ENCODE measurements around the gene TAF6L.
"Not testable (repeated sequence)": the region's sequence is repeated elsewhere in the genome, so short reads cannot be mapped to it uniquely, and the experiment has no call there.

Gene TAF6L

DNA sequence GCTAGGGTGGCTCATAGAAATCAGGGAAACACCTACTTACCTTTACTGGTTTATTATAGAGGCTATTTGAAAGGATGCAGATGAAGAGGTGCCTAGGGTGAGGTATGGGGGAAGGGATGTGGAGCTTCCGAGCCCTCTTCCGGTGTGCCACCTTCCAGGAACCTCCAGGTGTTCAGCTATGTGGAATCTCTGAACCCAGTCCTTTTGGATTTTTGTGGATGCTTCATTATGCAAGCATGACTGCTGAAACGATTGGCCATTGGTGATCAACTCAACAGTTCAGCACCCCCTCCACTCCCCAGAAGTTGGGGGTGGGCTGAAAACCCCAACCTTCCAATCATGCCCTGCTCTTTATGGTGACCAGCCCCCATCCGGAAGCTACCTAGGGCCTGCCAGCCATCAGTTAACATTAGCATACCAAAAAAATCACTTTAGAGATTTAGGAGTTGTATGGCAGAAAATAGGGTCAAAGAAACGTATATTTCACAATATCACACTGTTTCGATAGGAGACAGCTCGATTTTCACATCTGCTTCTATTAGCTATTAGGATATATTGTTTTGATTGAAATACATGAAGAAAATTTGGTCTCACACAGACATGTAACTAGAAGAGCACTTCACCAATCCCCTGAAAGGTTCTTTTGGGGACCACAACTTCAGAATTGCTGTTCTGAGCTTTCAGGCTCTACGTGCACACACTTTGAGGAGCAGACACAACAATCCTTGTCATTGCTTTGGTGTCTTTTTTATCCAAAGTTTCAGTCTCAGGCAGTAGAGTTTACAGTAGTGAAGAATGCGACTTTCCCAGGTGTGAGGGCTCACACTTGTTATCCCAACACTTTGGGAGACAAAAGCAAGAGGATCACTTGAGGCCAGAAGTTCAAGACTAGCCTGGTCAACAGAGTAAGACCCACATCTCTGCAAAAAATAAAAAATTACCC lies 13.1 kb upstream of the TAF6L start:
- DNase-seq = no peak

DNA sequence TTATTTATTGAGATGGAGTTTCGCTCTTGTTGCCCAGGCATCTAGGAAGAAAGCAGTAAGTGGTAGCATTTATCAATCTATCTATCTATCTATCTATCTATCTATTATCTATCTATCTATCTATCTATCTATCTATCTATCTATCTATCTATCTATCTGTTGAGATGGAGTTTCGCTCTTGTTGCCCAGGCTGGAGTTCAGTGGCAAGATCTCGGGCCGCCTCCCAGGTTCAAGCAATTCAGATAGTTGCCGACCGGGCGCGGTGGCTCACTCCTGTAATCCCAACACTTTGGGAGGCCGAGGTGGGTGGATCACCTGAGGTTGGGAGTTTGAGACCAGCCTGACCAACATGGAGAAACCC lies 10.3 kb upstream of the TAF6L start:
- DNase-seq = not testable (repeated sequence)

DNA sequence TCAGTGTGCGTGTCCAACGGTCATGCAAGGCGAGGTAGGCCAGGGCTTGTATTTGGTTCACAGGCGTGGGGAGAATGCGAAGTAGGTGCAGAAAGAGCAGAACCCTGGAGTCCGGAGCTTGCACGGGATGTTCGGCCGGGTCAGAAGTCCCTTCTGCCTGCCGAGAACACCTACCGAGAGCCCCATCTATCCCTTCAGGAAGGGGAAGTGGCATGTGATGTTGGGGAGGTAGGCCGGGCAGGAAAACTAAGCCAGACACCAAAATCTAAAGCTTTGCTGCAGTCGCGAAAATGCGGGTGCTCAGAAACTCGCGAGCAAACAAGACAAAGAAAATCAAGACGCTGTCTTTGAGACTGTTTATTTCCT lies 435 bp upstream of the TAF6L start:
- peak; percentile 64 for DNase-seq

DNA sequence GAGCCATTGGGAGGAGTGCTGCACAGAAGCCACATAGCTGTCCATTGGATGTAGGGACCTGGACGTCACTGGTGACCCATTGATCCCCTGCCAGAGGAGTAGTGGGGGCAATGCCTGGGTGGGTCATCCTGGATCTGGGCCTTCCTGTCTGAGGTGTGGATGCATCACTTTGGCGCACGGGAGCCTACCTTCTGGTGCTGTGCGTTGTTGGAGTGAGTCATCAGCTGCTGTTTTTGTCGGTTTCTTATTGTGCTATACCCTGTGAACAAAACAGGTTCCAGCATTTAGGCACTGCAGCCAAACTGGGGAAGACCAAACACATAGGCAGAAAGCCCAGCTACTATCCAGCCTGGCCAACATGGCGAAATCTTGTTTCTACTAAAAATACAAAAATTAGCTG lies 3.2 kb downstream of the TAF6L start:
- no peak for DNase-seq

DNA sequence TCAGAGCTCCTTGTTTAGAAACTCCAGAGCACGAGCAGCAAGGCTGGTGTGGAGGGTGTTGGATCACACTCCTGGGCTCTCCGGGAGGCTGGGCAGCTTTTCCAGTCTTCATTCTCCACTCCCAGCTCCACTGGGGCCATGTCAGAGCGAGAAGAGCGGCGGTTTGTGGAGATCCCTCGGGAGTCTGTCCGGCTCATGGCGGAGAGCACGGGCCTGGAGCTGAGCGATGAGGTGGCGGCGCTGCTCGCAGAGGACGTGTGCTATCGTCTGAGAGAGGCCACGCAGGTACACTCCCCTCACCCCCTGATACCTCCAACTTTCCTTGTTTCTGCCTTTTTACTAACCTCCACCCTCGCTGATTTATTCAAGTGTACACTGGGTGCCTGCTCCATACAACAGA lies 4.5 kb downstream of the TAF6L start:
- no peak for DNase-seq

DNA sequence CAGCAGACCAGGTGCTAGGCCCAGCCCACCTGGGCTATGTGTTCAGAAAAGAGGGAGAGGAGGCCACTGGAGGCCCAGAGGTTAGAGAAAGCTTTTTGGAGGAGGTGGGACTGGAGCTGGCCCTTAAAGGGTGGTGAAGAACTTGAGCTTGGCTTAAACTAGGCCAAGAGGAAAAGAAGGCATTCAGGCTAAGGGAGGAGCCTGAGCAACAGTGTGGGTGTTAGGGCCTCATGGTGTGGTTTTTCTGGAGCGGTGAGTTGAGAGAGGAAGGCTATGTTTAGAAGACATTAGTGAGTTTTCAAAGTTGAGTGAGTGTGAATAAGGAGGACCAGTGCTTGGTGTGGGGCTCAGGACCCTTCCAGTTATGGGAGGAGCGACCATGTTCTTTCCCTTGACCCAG lies 6.2 kb downstream of the TAF6L start:
- no peak for DNase-seq

DNA sequence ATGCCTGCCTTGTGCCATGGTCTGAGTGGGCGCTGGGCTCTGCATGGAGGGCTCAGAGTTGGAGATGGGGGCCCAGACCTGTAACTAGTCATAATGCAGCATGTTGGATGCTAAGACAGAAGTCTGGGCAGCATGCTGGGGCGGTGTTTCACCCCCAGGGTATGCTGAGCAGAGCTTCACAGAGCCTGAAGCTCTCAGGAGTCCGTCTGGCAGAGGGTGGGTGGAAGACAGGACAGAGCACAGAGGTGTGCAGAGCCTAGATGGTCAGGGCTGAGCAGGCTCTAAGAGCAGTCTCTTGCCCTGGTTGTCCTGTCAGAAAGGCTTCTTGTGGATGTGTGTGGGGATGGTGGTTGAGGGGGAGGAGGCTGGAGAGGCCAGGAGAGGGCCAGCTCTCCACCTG lies 7.2 kb downstream of the TAF6L start:
- no peak for DNase-seq

DNA sequence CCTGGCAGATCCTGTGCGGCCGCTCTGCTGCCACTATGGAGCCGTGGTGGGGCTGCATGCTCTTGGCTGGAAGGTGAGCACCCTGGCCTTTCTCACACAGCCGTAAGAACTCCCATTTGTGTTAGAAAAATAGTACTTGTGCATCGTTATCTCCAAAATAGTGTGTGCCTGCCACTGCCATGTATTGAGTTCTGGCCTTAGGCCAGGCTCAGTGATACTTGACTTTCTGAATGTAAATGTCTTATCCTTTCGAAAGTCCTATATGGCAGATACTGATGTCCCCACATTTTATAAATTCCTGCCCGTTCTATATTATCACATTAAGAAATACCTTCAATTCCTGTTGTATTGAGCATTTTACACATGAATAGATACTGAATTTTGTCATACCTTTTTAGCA lies 11.6 kb downstream of the TAF6L start:
- no peak for DNase-seq

DNA sequence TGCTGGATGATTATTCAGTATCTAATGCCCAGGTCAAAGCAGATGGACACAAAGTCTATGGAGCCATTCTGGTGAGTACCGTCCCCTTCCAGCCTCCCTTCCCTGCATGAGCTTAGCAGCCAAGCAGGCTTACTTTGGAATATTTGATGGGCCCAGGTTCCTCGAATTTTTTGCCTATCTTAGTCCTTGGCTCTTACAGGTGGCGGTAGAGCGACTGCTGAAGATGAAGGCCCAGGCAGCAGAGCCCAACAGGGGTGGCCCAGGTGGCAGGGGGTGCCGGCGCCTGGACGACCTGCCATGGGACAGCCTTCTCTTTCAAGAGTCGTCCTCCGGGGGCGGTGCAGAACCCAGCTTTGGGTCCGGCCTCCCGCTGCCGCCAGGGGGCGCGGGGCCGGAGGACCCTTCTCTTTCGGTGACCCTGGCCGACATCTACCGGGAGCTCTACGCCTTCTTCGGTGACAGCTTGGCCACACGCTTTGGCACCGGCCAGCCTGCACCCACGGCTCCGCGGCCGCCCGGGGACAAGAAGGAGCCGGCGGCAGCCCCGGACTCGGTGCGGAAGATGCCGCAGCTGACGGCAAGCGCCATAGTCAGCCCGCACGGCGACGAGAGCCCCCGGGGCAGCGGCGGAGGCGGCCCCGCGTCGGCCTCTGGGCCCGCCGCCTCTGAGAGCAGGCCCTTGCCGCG lies 15.3 kb downstream of the TAF6L start:
- DNase-seq = peak; percentile 96

DNA sequence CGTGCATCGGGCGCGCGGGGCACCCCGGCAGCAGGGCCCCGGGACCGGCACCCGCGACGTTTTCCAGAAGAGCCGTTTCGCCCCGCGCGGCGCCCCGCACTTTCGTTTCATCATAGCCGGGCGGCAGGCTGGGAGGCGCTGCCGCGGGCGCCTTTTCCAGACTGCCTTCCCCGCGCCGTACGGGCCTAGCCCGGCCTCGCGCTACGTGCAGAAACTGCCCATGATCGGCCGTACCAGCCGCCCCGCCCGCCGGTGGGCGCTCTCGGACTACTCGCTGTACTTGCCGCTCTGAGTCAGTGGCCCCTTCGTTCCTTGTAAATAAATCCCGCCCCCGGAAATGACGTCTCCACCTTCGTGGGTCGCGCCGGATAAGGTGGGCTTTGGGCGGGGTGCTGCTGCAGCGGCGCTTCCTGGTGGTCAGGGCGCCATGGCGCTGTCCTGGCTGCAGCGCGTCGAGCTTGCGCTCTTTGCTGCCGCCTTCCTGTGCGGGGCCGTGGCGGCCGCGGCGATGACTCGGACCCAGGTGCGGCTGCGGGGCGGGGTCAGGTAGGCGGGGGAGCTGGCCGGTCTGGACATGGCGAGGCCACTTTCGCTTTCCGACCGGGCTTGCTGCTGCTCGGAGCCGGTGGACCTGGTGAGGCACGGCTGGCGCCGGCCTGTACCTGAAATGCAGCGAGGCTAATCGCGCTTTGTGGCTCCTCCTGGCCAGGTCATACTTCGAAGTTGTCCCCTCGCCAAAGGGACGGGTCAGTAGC lies 16.0 kb downstream of the TAF6L start, which contains the start of gene TMEM179B:
TSS of gene TMEM179B (plus strand) at position 398 of the 755 bp plus-strand sequence. CDS start at position 428, 30 bp downstream.
- DNase-seq = peak; percentile 100

DNA sequence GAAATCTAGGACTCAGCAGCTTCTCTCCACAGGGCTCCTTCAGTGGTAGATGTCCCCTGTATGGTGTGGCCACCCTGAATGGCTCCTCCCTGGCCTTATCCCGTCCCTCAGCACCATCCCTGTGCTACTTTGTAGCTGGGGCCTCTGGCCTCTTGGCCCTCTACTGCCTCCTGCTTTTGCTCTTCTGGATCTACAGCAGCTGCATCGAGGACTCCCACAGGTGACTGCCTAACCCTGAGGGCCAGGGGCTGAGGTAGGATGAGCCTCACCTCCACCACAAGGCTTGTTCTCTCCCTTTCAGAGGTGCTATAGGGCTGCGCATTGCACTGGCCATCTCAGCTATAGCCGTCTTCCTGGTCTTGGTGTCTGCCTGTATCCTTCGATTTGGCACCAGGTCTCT lies 17.8 kb downstream of the TAF6L start:
- DNase-seq = no peak

DNA sequence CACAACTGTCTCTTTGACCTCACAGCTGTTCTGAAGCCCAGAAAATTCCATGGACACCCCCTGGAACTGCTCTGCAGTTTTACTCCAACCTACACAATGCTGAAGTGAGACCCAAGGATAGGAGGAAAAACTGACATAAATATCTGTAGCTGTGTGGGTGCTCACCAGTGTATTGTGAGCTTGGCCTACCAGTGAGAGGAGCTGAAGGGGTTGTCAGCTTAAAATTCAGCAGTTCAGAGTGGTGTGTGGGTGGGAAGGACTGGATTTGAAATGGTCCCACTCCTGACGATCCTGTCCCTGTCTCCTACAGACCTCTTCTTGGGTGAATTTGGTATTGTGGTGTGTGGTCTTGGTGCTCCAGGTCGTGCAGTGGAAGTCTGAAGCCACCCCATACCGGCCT lies 18.4 kb downstream of the TAF6L start:
- no peak for DNase-seq

DNA sequence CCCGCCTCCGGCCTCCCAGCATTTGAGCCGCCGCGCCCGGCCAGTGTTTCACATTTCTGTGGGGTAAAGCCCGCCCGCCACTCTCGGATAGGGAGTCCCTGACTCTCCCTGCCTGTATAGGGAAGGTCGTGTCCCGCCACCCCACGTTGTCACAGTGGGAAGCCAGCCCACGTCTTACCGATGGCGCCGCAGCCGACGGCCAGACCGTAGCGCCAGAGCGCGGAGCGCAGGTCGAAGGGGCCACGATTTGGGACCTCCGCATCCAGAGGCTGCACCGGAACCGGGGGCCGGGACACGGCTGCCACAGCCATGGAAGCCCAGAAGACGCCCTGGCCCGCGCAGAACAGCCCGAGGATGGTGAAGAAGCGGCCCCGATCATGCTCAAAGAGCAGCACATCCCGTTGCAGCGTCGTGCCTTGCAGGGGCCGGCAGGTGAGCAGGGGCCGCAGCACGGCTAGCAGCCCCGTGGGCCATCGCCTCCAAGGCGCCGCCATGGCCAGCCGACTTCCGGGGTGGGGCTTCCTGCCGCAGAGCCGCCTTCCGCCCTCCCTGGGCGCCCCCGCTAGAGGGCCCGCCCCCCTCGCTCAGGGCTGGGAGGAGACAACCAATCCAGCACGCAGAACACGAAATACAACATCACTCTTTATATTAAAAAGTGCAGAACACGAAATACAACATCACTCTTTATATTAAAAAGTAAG lies 20.5 kb downstream of the TAF6L start, which contains the start of gene TMEM223:
TSS of gene TMEM223 (minus strand) at position 506 of the 701 bp plus-strand sequence. CDS start at position 494, 12 bp downstream.
- DNase-seq = peak; percentile 93

DNA sequence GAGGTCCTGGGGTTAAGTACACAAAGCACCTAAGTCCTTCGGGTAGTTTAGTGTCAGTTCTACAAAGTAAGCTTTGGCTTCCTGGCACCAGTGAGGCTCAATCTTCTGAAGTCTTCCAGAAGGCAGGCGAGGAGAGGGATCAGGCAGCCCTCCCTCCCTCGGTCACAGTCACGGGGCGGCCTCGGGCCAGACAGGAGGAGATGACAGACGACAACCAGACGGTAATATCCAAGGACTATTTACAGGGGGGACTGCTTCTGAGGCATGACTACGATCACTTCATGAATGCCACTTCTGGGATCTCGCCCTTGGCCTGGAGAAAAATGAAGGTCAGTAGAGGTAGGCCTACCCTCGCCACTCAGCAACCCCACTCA lies 21.0 kb downstream of the TAF6L start:
- no peak for DNase-seq

DNA sequence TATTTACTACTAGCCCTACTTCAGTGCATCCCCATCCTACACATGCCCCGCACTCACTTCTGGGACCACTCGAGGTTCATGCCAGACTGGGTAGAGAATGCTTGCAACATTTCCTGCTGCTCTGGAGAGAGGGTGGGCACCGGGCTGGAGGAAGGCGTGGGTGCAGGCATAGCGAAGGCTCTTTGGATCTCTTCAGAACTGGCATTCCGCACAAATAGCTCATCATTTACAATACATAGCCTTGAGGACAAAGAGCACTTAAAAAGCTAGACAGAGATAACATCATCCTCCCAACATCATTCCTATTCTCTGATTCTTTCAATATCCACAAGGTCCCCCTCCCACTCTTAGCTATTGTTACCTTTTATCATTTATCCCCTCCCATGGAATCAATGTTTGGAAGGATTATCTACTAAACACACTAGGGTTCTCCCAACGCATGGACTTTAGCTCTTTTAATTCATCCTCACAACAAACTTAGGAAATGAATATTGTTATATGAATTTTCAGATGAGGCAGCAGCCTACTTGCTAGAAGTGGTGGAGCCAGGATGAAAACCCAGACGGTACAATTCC lies 23.1 kb downstream of the TAF6L start:
- no peak for DNase-seq

DNA sequence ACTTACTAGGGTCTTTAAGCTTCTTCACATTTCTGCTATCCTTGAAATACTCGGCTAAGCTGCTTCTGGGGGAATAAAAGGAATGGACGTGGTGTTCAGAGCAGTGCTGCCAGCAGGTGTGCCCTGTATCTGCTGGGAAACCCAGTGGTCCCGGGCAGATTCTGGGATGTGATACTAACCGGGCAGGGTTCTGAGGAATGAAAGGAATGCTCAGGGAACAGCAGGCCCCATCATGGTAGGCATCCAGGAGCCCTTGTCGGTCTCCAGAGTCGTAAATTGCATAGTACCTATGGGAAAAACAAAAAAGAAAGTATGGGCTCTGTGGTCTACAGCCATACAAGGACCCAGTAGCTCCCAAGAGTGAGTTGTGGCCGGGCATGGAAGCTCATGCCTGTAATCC lies 25.1 kb downstream of the TAF6L start:
- no peak for DNase-seq

DNA sequence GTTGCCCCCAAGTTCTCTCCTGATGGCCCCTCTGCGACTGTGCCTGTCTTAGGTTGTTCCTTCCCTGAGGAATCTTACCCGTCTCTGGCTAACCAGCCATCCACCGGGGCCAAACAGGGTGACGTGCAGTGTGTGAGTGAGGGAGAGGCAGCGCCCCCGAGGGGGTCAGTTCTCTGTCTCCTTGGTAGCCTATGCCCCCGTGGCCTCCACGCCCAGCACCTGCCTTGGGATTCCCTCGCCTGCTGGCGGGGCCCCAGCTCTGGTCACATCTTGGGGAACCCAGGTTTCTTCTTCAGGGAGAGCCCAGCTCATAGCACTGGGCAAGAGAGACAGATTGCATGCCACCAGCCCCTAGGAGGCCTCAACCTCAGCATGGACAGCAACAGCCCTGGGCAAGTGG lies 28.3 kb downstream of the TAF6L start:
- no peak for DNase-seq

DNA sequence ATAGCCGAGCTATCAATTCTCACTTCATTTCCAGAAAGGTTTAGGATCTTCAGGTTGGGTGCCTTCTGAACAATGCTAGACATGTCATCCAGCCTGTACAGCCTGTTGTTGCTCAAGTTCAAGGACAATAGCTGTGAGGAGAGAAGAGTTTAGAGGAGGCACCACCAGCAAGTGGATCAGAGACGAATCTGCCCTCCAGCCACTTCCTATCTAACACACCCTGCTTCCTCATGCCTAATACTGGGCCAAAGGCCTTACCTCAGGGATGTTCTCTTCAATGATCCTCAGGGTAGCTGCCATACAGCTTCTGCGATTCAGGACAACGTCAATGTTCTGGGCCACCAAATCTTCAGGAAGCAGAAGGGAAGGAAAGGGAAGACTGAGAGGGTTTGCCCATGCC lies 29.9 kb downstream of the TAF6L start:
- DNase-seq = no peak

DNA sequence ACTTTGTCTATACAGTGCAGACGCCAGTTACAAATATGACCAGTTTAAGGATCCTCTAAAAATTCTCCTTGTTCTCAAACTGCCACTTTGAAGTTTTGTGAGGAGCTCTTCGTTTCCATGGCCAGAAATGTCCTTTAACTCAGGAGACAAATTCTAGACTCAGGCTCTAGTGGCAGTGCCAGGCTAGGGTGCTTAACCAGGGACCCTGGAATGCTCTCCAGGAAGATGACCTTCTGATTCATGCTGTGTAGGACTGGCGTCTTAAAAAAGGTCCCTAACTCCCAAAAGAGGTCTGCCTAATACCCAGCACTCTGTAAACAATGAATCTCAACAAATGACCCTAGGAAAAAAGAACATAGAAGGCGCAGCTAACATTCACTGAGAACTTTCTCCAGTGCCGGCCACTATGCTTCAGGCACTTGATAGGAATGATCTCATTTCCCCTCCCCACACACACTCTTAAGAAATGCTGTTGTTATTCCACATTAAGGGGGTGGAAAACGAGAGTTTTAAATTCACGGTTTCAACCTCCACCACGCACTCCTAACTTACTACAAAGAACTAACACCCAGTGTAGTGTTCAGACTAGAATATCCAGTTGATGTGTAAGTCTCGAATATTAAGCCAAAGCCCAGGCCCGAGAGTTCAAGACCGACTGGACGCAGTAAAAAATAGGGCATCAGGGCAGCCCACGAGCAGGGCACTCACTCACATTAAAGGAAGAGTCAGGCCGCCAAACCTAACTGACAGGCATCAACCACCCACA lies 33.3 kb downstream of the TAF6L start:
- peak; percentile 27 for DNase-seq

DNA sequence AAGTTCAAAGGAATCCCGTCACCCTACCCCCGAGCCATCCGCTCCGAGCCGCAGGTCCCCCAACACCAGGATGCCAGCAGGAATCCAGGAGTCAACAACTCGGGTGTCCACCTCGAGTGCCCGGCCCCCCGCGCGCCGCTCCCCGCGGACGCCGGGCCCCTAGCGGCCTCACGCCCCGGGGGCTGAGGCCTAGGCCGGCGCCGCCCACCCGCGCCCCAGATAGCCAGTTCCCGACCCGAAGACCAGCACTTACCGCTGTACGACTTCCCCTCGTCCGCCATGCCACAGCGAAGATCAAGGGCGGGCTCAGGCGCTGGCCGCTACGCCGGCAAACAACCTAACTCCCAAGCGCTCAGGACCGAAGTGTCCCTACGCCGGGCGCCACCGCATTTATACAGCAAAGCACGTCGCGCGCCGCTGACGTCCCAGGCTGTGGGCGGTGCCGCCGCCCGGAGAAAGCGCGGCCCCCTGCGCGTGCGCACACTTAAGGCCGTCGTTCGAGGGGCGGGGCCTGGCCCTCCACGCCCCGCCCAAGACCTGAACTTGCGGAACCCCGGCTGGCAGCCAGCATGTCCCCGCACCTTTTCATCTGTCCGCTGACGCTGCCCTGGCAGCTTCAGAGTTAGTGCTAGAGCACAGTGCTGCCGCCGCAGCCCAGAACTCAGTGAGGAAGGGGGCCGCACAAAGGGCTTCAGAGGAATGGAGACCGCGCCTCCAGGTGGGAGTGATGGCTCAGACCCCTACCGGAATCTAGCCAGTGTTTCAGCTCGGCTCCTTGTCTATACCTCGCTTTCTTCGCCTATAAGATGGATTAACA lies 34.1 kb downstream of the TAF6L start, which contains the start of gene NXF1:
TSS of gene NXF1 (minus strand) at position 365 of the 817 bp plus-strand sequence. CDS start at position 281, 84 bp downstream.
- peak; percentile 99 for DNase-seq
